Stimulated activated CD4-positive, alpha-beta T cell treated with anti-CD3 and anti-CD28 coated beads, Interleukin-2, amount 100 ng/mL, for 24 hours (primary cell): ENCODE results near the gene USP34.

Experiments
- DNase-seq, 2 donors: peaks; one replicate each; pipeline ENCODE4 v3.0.0-alpha.2; 2020

Gene USP34

GRCh38 chr2:61362873-61363272 lies 108.0 kb downstream of the USP34 start:
- no peak for DNase-seq

DNA sequence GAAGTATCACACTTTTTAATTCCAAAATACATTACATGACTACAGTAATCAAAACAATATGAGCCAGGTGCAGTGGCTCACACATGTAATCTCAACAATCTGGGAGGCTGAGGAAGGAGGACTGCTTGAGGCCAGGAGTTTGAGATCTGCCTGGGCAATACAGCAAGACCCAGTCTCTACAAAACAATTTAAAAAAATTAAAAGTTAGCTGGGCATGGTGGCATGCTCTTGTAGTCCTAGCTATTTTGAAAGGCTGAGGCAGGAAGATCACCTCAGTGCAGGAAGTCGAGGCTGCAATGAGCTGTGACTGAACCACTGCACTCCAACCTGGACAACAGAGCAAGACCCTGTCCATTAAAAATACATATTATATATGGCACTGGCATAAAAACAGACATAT lies 109.8 kb downstream of the USP34 start:
- DNase-seq, result no peak

- no peak for DNase-seq
These were observed 111.8 kb downstream of the USP34 start for GRCh38 chr2:61359058-61359457.

DNA sequence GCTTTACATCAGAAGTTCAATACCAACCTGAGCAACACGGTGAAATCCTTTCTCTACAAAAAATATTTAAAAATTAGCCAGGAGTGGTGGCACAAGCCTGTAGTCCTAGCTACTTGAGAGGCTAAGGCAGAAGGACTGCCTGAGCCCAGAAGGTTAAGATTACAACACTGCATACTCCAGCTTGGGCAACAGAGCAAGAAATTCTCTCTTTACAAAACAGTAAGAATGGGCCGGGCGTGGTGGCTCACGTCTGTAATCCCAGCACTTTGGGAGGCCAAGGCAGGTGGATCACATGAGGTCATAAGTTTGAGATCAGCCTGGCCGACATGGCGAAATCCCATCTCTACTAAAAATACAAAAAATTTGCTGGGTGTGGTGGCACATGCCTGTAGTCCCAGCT lies 113.2 kb downstream of the USP34 start:
- DNase-seq, result no peak

DNA sequence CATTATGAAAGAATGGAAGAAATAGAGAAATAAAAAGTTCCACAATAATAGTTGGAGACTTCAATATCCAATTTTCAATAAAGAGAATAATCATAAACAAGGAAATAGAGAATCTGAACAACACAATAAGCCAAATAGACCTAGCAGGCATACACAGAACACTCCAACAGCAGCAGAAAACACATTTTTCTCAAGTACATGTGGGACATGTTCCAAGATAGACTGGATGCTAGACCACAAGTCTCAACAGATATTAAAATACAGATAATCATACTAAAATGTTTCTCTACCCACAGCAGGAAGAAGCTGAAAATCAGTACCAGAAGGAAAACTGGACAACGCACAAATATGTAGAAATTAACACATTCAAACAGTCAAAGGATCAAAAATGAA lies 113.9 kb downstream of the USP34 start:
- DNase-seq, result no peak

GRCh38 chr2:61356261-61356957 lies 114.5 kb downstream of the USP34 start:
- DNase-seq, result no peak

GRCh38 chr2:61354543-61355197 lies 116.2 kb downstream of the USP34 start:
- no peak for DNase-seq

- DNase-seq, result no peak
These were observed 117.0 kb downstream of the USP34 start for GRCh38 chr2:61353909-61354308.

DNA sequence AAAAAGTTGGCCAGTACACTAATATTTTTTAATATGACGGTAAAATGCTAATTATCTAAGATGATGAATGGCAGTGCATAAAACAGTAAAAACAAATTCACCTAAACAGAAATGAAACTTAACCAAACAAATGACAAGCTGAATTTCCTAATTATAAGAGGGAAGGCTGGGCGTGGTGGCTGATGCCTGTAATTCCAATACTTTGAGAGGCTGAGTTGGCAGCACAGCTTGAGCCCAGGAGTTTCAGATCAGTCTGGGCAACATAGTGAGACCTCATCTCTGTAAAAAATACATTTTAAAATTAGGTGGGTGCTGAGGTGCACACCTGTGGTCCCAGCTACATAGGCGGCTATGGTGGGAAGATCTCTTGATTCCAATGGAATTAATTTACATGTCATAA lies 120.1 kb downstream of the USP34 start:
- DNase-seq, result no peak

DNA sequence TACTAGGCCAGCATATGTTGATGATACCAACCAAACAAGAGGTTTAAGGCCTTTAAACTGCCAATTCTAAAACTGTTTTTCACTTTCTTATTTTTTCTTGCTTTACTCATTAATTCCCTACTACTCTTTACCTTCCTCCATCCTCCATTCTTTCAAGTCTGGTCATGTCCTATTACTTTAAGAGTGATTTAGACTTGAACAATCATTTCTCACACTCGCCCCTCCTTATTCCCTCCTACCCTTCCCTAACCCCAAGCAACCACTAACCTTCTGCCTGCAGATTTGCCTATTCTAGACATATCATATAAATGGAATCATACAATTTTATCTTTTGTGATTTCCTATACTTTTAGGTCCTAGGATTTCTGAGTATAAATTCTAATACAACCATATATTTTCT lies 127.7 kb downstream of the USP34 start:
- DNase-seq, result no peak

GRCh38 chr2:61340242-61340641 lies 130.6 kb downstream of the USP34 start:
- DNase-seq, result no peak

DNA sequence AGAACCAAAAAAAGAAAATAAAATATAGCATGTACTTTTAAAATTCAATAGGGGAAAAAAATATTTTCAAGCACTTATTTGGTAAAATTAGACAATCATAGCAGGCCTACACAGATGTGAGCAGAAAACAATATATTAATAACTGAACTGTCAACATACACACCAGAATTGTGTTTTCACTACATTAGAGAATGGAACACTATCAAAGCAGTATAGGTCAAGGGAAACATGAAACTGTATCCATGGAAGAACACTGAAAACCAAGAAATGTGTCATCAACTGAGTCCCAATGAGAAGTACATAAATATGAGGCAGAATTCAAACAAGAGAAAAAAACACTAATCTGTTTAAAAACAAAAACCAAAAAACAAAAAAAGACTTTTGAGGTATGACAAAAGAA lies 132.4 kb downstream of the USP34 start:
- DNase-seq, result no peak

GRCh38 chr2:61335187-61335586 lies 135.7 kb downstream of the USP34 start:
- no peak for DNase-seq

DNA sequence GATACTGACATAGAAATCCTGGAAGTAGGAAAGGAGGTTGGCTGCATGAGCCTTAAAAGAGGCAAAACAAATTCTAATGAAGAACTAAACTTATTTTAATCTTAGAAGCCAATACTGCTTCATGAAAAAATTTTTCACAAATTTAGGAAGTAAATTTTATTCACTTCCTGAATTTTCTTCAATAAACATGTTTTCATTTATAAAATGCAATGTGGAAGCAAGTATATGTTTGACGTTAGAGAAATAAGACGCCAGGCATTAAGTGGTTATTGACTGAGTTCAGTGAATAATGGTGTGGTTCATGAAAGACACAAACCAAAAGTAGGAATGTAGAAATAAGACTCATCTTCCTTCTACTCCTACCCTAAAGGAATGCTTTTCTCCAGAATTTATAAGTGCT lies 136.4 kb downstream of the USP34 start:
- no peak for DNase-seq

DNA sequence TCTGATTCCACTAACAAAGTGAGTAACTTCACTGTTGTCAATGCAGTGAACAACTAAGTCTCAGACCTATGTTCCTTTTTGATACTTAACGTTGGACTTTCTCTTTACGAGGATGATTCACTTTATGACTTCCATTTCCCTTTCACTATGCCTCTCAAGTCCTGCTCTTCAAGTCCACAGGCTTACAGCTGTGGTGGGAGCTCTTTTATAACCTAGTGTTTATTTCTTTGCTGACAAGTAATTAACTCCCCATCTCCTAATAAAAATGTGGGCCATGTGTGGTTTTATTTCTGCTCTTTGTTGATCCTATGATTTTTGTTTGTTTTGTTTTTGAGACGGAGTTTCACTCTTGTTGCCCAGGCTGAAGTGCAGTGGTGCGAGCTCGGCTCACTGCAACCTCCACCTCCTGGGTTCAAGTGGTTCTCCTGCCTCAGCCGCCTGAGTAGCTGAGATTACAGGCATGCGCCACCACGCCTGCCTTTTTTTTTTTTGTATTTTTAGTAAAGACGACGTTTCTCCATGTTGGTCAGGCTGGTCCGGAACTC lies 142.1 kb downstream of the USP34 start:
- DNase-seq, result no peak

DNA sequence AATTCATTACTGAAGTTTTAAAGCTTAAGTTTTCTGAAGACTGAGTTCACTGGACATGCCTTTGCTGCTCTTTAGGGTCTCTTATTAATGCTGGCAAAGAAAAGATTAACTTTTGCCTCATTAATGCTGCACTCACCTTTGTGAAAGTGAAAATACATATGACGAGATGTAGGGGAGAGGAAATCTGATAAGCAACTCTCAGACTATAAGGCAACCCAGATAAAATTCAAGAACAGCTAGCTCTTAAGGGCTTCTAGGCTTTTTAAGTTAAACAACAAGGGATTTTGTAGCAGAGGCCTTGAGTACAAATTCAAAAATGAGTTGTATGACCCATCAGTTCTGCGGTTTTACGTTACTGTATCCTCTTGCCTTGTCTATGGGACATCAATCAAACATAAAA lies 143.7 kb downstream of the USP34 start:
- DNase-seq, result no peak

- DNase-seq, result no peak
These were observed 144.5 kb downstream of the USP34 start for GRCh38 chr2:61326423-61326822.

GRCh38 chr2:61320181-61320580 lies 150.7 kb downstream of the USP34 start:
- DNase-seq, result no peak

GRCh38 chr2:61318553-61318952 lies 152.3 kb downstream of the USP34 start:
- DNase-seq, result no peak

- no peak for DNase-seq
These were observed 174.9 kb downstream of the USP34 start for GRCh38 chr2:61295981-61296380.

- no peak for DNase-seq
These were observed 178.9 kb downstream of the USP34 start for GRCh38 chr2:61291851-61292575.

DNA sequence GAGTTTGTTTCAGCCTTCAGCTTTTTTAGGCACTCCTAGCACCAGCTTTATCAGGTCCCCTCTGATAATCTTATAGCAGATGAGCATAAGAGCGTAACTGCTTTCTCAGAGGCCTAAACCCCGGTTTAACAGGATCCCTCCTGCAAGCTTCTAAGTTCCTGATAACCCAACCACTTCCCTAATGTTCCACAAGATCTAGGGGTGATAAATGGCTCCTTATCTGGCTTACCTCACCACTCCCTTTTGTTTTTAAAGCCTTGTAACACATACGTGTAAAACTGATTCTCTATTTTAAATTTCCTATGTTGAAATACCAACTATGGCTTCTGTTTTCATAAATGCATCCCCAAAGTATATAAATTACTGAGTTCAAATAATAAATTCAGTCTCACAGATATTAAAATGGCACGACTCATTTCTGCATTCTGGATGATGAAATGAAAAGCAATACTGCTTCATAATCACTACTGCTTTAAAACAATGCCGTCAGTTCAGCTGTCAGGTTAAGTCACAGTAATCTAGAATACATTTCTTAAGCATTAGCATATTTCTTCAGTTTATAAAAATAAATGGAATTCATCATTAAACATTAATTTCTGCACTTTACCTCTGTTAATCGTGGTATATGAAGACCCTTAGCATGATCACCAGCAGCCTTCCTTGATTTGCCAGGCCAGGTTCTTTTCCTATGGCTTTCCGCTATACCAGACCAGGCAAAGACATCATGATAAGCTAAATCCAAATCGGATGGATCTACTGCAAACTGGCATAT lies 182.6 kb downstream of the USP34 start:
- DNase-seq, result no peak

- no peak for DNase-seq
These were observed 183.6 kb downstream of the USP34 start for GRCh38 chr2:61287254-61287653.
